ENCODE measurements around the gene PCSK9. TPM values are rescaled to one million over a fixed set of nuclear protein-coding genes. Genes with fewer than 3 reads are reported as not detected.

The PCSK9 gene
- total and polyA plus RNA-seq, 12 donors: under 0.01 to 0.07 (median 0.05) TPM; not detected in 9

DNA sequence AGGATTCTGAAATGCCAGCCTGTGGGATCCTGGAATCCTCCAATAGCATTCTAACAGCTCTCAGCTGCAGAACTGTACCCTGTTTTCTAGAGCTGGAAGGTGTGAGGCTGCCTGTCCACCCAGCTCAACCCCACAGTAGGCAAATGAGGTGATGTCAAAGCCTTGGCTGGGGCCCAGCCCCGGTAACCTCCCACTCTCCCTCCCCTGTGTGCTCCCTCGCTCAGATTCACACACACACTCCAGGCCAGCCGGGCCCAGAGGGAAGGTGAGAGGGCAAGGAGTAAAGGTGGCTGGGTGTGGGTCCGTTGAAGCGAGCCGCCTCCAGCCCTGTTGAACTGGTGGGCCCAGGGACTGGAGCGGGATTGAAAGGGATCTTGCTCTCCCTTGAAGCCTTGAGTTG is 40.7 kb upstream of the PCSK9 start, which contains the start of gene BSND:
TSS of gene BSND (plus strand) at position 257 of the 400 bp plus-strand sequence. CDS start 254 bp downstream, outside the sequence.
- Histone ChIP-seq H3K36me3 (no peaks in the 10 kb centered on the region), H3K27me3 (peaks cover 17 to 60% (median 46%) of the 10 kb centered on the region in 7 donors), H3K4me1 (peaks cover 0 to 11% (median 5%) of the 10 kb centered on the region in 9 donors), H3K4me3 (no peak within 1 kb of the TSS), H3K9me3 (no peaks in the 10 kb centered on the region), H3K27ac (no peak within 1 kb of the TSS)
- intact Hi-C loops (cut with DNase I): loop anchor here in 4 of 10 donors (5.0 kb wide), 1 partner anchor 46 kb away; no protein-coding TSS in a partner anchor
- ATAC-seq: no peak
- no peak for DNase-seq
- TF ChIP-seq, protein P1, sequence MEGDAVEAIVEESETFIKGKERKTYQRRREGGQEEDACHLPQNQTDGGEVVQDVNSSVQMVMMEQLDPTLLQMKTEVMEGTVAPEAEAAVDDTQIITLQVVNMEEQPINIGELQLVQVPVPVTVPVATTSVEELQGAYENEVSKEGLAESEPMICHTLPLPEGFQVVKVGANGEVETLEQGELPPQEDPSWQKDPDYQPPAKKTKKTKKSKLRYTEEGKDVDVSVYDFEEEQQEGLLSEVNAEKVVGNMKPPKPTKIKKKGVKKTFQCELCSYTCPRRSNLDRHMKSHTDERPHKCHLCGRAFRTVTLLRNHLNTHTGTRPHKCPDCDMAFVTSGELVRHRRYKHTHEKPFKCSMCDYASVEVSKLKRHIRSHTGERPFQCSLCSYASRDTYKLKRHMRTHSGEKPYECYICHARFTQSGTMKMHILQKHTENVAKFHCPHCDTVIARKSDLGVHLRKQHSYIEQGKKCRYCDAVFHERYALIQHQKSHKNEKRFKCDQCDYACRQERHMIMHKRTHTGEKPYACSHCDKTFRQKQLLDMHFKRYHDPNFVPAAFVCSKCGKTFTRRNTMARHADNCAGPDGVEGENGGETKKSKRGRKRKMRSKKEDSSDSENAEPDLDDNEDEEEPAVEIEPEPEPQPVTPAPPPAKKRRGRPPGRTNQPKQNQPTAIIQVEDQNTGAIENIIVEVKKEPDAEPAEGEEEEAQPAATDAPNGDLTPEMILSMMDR (IDR thresholded peaks at IDR 0.05): no peak
- WGBS, 2 donors: 66 to 74% methylated on average over 7 of the region's 7 CpGs

DNA sequence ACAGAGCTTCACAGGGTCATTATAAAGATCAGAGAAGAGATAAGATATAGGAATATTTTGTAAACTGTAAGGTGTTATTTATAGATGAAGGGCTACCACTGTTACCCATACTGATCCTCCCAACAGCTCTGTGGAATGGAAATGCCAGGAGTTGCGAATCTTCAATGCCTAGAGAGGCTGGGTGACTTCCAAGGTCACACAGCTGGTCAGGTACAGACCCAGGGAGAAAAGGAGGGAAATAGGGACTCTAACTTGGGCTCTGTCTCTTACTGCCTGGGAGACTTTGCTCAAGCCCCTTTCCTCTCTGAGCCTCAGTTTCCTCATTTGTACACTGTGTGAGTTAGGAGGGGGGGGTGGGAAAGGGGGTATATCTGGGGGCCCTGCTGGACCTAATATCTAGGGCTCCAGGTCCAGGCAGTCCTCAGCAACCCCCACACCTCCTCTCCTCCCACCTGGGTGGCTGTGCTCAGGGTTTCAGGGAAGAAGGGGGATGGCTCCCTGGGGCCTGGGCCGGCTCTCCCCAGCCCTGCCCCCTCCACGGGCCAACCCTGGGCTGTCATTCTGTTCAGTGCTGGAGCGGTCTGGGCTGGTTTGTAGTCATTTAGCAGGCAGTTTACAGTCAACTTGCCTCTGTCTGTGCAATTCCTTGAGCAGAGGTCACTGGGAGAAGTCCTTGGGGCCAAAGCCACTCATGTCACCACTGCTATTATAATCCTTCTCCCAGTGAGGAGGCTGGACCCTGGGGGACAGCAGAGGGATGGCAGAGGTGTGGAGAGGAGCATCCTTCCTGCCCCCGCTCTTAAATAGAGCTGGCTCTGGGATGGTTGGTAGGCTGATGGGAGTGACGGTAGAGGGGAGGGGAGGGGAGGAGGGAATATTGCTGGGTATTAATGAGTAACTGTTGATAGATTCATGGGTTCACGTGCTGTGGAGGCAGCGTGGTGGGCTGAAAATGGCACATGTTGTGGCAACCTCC is 39.0 kb upstream of the PCSK9 start:
- Histone ChIP-seq H3K27ac (no peak overlapping the region), H3K9me3 (no peaks in the 10 kb centered on the region), H3K4me3 (no peak overlapping the region), H3K4me1 (peaks cover 0 to 11% (median 5%) of the 10 kb centered on the region in 9 donors), H3K36me3 (no peaks in the 10 kb centered on the region), H3K27me3 (peaks cover 17 to 56% (median 38%) of the 10 kb centered on the region in 7 donors)
- no peak for ATAC-seq
- no peak for DNase-seq
- TF ChIP-seq, protein P1 (IDR thresholded peaks at IDR 0.05): no peak
- 66 to 77% methylated on average over 8 of the region's 8 CpGs for WGBS, 2 donors
- intact Hi-C loops (cut with DNase I): no loop called here

DNA sequence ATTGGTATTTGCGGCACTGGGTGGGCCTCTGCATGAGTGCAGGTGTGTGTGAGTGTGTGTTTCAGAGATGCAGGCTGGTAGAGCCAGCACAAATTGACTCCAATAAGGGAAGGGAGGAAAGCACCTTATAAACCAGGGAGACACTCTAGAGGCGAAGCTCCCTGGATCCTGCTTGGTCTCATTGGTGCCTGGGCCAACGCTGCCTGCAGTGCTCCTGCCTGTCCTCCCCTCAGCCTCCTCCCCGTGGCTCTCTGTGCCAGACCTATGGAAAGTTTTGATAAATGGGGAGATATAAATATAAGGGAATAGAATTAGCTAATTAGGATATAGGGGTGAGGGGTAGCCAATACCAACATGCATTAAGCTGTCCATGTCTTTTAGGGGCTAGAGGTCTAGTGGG is 38.0 kb upstream of the PCSK9 start:
- intact Hi-C loops (cut with DNase I): no loop called here
- Histone ChIP-seq H3K27me3 (peaks cover 16 to 46% (median 31%) of the 10 kb centered on the region in 7 donors), H3K4me3 (no peak overlapping the region), H3K4me1 (peaks cover 0 to 8% (median 5%) of the 10 kb centered on the region in 9 donors), H3K27ac (no peak overlapping the region), H3K9me3 (no peaks in the 10 kb centered on the region), H3K36me3 (no peaks in the 10 kb centered on the region)
- WGBS, 2 donors: 90 to 93% methylated on average over 4 of the region's 4 CpGs
- ATAC-seq (no peak), DNase-seq (no peak)
- TF ChIP-seq, protein P1 (IDR thresholded peaks at IDR 0.05): no peak

DNA sequence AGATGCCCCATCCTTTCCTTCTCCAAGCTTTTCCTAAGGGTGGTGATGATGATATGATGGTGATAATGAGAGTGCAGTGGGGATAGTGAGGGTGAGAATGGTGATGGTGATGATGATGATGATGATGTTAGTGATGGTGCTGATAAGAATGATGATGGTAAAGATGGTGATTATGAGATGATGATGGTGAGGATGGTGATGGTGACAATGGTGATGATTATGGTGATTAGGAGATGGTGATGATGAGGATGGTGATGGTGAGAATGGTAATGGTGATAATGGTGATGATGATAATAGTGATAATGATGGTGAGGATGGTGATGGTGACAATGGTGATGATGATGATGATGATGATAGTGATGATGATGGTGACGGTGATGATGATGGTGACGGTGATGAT is 36.7 kb upstream of the PCSK9 start:
- H3K4me3 ChIP-seq: no peak overlapping the region
- ATAC-seq (no peak), DNase-seq (no peak)
- intact Hi-C loops (cut with DNase I): no loop called here
- TF ChIP-seq, protein P1 (IDR thresholded peaks at IDR 0.05): no peak
- no peaks in the 10 kb centered on the region for H3K9me3 ChIP-seq
- no peak overlapping the region for H3K27ac ChIP-seq
- H3K27me3 ChIP-seq: peaks cover 2 to 33% (median 17%) of the 10 kb centered on the region in 7 donors
- no peaks in the 10 kb centered on the region for H3K36me3 ChIP-seq
- WGBS, 2 donors: 31 to 56% methylated on average over 2 of the region's 2 CpGs
- H3K4me1 ChIP-seq: no peaks in the 10 kb centered on the region

Data from heart right ventricle (tissue), 16 donors.